Measurements from ENCODE around the gene NANP.
A peak's percentile ranks its signal among the peaks of the same experiment; 100 is the strongest.
"Not testable (repeated sequence)": the region's sequence is repeated elsewhere in the genome, so short reads cannot be mapped to it uniquely, and the experiment has no call there.

NANP gene

DNA sequence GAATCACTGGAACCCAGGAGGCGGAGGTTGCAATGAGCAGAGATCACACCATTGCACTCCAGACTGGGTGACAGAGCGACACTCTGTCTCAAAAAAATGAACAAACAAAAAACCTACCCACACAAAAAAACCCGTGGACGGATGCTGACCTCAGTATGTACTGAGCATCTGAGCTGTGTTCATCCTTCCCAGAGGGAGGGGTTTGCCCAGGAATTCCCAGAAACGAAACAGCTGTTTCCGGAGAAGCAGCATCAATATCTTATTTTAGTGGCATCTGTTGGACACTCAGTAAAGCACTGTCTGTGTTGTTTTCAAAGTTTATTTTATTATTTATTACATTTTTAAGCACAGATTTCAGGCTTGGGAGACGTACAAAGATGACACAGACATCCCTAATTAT lies 18.7 kb downstream of the NANP start:
- no peak for DNase-seq

DNA sequence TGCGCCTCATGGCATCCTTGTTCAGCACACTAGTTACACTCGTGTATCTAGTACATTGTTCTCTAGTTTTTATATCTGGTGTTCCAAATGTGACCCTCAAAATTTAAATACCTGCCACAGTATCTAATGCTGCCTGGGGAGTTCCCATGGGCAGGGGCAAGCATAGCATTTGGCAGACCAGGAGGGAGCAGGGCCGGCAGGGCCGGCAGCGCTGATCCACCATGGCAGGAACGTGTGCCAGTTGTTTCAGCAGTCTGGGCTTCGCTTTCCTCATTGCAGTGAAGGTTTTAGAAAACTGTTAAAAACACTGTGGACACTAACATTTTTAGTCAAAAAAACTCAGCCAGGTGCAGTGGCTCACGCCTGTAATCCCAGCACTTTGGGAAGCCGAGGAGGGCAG lies 19.2 kb downstream of the NANP start:
- no peak for DNase-seq

DNA sequence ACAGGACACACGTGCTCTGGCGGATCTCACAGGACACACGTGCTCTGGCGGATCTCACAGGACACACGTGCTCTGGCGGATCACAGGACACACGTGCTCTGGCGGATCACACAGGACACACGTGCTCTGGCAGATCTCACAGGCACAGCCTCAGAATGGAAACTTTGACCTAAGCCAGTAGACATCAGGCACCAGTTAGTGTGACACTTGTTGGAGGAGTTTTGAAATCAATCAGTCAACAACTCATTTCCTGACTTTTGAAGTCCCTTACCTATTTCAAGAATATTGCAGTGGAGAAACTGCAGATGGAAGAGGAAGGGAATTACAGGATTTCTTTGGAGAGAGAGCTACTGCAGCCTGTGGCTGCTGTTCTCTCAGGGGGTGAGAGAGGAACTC lies 20.9 kb downstream of the NANP start:
- DNase-seq = not testable (repeated sequence)

DNA sequence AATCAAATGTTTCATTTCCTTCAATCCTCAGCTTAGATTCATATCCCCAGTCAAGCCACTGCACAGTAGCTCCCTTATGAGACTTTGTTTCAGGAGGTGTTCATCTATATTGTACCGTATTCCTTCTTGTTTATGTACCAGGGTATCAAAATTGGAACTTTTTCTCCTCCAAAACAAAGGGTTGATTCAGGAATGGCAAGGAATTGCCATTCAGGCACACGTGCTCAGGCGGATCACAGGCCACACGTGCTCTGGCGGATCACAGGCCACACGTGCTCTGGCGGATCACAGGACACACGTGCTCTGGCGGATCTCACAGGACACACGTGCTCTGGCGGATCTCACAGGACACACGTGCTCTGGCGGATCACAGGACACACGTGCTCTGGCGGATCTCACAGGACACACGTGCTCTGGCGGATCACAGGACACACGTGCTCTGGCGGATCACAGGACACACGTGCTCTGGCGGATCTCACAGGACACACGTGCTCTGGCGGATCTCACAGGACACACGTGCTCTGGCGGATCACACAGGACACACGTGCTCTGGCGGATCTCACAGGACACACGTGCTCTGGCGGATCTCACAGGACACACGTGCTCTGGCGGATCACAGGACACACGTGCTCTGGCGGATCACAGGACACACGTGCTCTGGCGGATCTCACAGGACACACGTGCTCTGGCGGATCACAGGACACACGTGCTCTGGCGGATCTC lies 21.5 kb downstream of the NANP start:
- DNase-seq = not testable (repeated sequence)

DNA sequence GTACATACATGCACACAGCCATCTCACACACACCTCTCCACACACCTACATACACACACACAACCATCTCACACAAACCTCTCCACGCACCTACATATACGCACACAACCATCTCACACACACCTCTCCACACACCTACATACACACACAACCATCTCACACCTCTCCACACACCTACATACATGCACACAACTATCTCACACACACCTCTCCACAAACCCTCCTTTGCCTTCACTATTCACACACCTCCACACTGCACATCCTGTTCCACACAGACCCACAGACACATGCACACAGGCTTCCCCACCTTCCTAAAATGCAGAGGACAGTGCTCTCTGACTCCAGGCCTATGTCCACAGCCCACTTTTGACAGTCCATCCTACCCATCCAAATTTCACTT lies 22.2 kb downstream of the NANP start:
- DNase-seq = no peak

DNA sequence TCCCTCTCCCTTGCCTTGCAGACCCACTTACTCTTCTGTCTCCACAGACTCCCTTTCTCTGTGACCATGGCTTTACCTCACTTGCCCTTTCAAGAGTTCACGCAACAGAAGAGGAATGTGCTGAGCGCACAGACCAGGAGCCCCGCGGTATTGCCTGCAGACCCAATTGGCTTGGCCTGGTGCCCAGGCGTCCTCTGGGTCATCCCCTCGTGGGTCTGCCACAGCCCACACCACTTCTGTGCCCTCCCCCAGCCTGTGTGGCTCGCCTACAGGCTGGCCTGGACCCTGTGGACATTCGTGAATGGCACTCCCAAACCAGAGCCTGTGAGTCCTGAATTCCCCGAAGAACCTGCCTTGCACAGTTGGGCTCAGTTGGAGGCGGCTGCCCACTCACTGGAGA lies 23.2 kb downstream of the NANP start:
- no peak for DNase-seq

DNA sequence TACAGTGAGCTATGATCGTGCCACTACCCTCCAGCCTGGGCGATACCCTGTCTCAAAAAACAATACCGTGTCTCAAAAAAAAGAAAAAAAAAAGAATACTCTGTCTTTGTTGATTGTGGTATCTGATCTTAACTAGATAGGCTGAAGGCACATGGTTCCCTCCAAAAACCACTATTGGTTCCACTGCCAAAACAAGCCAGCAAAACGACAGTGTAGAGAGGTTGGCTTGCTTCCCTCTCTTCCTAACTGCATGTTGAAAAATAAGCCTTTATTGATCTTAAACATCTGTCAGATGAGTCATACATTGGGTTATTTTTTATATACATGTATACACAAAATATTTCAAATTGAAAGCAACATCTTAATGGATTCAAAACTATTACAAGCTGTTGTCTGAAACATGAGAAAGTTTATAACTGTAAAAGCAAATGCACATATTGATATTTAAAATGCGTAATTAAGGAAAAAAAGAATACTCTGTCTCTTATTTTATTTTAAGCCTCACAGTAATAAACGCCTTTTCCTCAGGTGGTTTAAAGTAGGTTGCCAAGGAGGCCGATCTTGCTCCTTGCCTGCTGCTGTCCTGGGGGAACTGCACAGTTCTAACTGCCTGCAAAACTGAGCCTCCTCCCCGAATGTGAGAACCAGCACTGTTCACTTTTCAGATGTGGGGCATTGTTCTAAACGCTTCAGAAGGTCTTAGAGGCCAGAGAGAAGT lies 31.5 kb downstream of the NANP start:
- no peak for DNase-seq

DNA sequence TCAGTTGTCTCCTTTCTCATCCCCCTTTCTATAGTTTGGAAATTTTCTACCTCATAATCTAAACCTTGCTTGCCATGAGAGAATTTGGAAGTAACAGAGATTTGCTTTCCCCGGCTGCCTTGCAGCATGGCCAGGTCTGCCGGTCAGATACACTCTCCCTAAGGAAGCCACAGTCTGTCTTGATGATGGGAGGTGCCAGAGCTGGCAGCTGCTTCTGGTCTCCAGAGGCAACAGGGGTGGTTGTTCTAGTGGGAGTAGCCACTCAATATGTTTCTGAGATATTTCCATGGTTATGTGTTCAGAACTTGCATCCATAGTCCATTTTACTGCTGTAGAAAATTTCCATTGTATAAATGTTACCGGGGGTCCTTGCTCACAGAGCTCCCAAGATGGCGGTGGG lies 33.0 kb downstream of the NANP start:
- not testable (repeated sequence) for DNase-seq

DNA sequence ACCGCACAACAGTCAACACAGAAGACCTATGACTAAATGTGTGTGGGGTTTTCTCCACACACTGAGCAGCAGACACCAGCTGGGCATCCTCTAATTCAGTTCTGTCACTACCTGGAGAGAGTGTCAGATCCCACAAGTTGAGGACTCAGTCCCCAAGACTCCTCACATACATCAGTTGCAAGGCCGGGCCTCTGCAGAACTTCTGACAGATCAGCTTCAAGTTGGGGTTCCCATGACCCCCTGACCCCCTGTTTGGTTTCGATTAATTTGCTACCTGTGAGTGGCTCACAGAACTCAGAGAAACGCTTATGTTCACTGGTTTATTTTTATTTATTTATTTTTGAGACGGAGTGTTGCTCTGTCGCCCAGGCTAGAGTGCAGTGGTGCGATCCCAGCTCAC lies 35.3 kb downstream of the NANP start:
- no peak for DNase-seq

DNA sequence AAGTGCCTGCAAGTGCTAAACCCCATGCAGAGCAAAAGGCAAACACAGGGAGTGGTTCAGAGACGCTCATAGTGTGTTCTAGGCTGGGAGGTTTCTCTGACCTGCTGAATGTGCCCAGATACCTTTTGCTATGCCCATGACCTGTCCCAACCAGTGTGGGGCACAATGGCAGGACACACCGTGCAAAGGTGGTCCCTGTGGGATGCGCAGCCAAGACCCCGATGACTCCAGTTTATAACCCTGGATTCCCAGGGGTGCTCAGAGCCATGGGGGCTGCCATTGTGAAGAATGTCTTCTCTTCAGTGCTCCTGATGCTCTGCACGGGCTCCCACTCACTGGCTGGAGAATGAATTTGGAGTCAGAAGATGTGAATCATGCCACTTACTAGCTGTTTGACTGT lies 36.3 kb downstream of the NANP start:
- DNase-seq = no peak

DNA sequence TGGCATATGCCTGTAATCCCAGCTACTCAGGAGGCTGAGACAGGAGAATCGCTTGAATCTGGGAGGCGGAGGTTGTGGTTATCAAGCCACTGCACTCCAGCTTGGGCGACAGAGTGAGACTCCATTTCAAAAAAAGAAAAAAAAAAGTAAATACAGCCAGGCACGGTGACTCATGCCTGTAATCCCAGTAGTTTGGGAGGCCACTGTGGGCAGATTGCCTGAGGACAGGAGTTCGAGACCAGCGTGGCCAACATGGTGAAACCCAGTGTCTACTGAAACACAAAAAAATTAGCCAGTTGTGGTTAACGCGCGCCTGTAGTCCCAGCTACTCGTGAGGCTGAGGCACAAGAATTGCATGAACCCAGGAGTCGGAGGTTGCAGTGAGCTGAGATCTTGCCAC lies 36.9 kb downstream of the NANP start:
- peak; percentile 25 for DNase-seq

DNA sequence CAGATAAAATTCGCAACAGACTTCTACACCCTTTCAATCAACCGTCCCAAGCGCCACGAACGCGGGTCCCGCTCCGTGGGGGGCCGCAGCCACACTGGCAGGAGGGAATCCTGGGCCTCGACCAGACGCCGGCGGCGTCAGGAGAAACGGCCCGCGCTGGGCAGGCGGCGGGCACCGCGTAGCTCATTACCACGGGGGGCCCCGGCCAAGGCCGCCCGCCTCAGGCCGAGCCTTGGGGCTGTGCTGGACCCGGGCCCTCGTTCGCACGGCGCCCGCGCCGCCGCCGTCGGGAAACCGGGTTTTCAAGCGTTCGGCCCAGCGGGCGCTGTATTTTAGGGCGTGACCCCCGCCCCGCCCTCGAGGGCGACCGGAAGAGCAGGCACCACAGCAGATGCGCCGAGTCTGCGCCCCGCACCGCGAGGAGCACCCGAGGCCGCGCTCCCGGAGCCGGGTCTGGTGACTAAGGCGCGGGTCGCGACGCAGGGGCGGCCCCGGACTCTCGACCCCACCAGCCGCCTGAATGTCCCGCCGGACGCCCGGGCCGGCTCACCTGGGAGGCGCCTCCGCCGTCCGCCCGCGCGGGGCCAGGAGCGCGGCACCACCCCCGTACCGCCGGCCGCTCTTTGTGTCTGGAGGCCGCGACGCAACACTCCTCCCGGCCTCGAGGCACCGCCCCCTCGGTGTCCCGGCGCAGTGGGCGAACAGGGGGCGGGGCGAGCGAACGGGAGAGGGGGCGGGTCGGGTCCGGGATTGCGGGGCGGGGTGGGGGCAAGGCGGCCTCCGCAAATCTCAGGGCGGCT lies 38.7 kb downstream of the NANP start, which contains the start of gene NINL:
NINL (minus strand) TSS at position 627 of the 800 bp plus-strand sequence. CDS start 58,944 bp downstream, outside the sequence.
- DNase-seq = no peak

DNA sequence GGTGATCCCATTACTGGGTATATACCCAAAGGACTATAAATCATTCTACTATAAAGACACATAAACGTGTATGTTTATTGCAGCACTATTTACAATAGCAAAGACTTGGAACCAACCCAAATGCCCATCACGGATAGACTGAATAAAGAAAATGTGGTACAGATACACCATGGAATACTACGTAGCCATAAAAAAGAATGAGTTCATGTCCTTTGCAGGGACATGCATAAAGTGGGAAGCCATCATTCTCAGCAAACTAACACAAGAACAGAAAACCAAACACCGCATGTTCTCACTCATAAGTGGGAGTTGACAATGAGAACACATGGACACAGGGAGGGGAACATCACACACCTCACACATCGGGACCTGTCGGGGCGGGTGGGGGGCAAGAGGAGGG lies 40.2 kb downstream of the NANP start:
- DNase-seq = not testable (repeated sequence)

DNA sequence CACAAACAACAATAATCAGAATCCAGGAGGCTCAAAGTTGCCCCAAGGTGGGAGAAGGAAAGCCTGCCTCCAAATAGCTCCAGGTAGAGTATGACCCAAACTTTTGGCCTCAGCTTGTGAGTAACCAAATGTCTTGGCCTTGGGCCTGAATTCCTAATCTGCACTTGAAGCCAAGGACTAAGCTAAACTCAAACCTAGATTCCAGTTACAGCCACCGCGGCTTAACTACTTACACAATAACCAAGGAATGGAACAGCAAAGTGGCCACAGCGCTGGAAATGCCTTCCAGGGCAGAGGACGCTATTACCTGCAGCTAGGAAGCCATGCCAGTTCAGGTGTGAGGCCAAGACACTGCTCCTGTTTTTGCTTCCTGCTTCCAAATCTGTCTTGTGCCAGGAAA lies 43.1 kb downstream of the NANP start:
- DNase-seq = no peak

DNA sequence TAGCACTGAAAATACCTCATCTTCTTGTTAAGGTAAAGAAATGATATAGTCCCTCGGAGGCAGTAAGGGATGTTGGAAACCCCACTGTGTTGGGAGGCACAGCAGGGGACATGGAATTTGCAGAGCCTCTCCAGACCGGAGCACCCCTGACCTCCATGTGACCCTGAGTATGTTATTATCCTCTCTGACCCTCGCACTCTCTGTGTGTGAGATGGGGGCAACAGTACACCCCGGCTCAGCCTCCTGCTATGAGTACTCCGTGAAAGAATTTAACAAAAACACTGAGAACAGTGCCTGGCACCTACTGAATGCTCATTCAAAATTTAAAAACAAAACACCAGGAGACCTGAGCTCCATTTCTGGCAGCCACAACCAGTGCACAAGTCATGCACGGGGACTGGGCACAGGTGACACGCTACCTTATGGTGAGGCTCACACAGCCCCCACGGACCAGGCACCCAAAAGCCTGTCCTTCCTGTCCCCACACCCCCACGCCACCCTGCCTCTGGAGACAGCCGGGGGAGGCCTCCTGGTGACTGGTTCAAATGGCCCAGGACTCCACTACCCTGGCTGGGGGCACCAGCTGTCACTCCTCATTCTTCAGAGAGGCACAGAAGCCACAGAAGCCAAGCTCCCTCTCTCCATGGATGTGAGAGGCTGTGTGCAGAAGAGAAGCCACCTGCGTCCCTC lies 44.6 kb downstream of the NANP start:
- no peak for DNase-seq

DNA sequence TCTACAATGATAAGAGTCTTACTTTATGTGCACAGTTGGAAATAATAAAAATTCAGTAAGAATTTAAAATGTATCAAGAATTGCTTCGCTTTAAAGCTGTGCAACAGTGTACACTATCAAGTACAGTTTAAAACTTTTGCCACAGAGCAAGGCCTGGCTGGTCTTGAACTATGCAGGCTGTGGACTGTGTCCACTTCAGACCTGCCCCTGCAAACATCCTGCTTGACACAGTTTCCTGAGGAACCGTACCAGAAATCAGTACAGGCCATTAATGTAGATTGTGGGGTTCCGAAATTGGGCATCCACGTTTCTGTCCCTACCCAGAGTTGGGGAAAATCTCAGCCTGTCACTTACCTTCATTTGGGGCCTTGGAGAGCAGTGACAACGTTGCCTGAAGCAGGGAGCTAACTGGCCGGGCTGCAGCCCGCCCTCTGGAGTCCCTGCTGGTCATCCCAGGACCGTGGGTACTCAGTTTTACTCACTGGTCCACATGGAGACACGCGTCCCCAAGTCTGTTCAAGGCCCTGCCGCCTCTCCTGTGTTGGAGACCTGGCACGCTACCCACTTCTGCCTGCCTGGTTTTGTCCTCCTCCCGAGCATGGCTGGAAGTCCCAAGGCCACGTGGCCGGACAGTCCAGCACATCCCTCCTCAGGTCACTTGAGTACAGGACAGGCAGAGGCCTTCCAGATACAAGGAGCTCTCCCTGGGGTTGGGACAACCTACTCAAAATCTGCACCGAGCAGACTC lies 46.9 kb downstream of the NANP start:
- DNase-seq = no peak

DNA sequence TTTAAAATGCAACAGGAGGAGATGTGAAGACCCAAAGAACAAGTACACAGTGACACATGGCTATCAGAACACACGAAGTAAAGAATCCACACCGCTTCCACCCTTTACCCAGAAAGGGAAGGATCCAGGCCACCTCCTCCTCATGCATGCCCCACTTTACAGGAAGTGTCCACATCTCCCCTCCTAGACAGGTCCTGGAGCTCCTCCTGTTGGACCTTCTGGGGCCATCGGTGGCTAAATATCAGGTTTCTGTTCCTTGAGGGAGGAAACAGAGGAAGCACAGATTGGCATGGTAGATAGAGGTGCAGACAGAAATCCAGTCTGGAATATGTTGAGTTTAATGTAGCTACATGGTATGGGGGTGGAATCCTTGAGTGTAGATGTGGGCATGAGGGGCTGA lies 49.4 kb downstream of the NANP start:
- DNase-seq = peak; percentile 64

DNA sequence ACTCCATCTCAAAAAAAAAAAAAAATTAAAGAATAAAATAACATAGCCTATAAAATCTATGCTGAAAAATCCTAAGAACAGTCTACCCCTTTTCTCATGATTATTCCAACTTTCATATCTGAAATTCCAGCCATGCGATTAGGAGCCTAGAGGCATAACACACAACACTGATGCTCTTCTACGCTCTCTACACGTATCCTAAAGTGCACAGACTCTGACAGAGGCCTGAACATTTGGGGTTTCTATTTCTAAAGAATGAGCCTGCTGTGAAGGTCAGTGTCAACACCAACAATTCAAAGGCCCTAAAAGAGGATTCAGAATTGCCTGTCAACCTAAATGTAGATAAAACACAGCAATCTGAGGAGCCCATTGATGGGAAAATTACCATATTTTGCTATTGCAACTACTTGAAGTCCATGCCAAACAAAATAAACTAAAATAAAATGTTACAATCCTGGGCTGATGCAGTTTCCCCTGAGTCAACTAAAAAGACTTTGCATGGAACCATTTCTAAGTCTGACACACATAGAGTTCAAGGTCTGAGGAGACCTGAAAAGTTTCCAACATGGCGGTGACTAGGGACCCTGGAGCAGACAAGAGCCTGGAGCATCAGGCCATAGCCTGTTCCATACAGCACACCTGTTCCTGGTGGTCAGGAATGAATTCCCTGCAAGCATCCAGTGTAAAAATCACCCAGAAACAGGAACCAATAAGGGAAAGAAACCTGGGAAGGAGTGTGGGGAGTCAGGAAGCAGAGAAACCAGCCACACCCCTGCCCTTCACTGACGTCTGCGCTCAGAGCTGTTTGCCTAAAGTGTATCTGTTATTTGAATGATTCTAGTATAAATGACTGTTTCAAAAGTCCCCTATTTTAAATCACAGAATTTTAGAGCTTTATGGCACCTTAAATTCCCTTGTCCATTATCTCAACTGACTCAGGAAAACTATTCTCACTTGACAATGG lies 50.2 kb downstream of the NANP start:
- no peak for DNase-seq

DNA sequence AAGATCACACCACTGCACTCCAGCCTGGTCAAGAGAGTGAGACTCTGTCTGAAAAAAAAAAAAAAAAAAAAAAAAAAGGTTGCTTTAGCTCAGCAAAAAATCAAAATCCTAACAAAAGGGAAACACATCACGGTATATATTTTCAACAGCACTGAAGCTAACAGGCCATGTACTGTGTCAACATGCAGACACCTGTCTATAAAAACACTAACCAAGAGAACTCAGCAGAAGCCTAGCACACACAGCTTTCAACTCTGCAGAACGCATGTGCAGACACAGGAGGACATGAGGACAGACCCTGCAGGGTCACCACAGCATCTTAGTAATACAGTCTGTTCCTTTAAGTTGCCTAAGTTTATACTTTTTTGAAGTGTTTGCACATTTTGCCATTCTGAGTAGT lies 52.0 kb downstream of the NANP start:
- no peak for DNase-seq

DNA sequence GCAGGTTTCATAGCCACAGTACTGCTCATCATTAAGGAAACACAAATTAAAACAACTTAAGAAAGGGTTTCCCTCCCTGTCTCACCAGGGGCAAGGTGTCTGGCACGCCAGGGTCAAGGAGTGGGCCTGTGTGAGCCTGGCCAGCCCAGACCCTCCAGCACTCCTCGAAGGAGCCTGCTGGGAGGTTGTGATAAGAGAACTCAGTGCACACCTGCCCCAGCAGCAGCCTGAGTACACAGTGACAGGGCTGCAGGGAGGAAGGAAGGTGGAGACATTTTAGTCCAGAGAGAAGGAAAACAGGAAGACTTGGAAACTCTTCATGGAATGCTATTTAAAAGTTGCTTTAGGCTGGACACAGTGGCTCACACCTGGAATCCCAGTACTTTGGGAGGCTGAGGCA lies 52.6 kb downstream of the NANP start:
- no peak for DNase-seq

DNA sequence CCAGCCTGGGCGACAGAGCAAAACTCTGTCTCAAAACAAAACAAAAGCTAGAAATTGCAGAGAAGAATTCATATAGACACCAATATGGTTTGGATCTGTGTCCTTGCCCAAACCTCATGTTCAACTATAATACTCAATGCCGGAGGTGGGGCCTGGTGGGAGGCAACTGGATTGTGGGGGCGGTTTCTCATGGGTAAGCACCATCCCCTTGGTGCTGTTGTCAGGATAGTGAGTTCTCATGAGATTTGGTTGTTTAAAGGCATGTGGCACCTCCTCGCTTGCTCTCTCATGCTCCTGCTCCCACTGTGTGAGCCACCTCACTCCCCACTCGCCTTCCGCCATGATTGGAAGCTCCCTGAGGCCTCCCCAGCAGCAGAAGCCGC lies 53.7 kb downstream of the NANP start:
- no peak for DNase-seq
